HG02970 (cell line): ENCODE measurements around the gene C19orf33.

ENCODE experiments used
- ATAC-seq: cut with Tn5 transposase; IDR thresholded peaks from one replicate; pipeline ENCODE4 v1.9.1; 2021; ENCODE audit warnings: mild to moderate bottlenecking, moderate library complexity, moderate number of reproducible peaks; ENCODE audit not compliant: unreplicated experiment, low FRiP score

Gene C19orf33

GRCh38 chr19:38308006-38308766 is 4.1 kb downstream of the C19orf33 start:
- ATAC-seq = no peak

GRCh38 chr19:38308926-38309614 is 5.0 kb downstream of the C19orf33 start:
- no peak for ATAC-seq

GRCh38 chr19:38309615-38310278 is 5.7 kb downstream of the C19orf33 start:
- ATAC-seq = no peak

GRCh38 chr19:38310279-38310670 is 6.2 kb downstream of the C19orf33 start:
- ATAC-seq = no peak

- ATAC-seq = no peak
These were observed 6.9 kb downstream of the C19orf33 start for GRCh38 chr19:38310986-38311385.

- peak; percentile 90 for ATAC-seq
These were observed 11.8 kb downstream of the C19orf33 start, which contains the start of gene YIF1B for GRCh38 chr19:38315657-38316476. Gene YIF1B (minus strand): TSS chr19:38315947. CDS start chr19:38315917, 30 bp downstream.

- no peak for ATAC-seq
These were observed 12.5 kb downstream of the C19orf33 start for GRCh38 chr19:38316477-38317067.

- ATAC-seq = no peak
These were observed 13.1 kb downstream of the C19orf33 start for GRCh38 chr19:38317104-38317612.

- no peak for ATAC-seq
These were observed 14.6 kb downstream of the C19orf33 start for GRCh38 chr19:38318660-38319059.

- no peak for ATAC-seq
These were observed 15.6 kb downstream of the C19orf33 start, which contains the start of gene KCNK6 for GRCh38 chr19:38319421-38320258. Gene KCNK6 (plus strand): TSS chr19:38319845. CDS start chr19:38319951, 106 bp downstream.

GRCh38 chr19:38320969-38321339 is 16.9 kb downstream of the C19orf33 start:
- ATAC-seq = no peak

- ATAC-seq = no peak
These were observed 17.7 kb downstream of the C19orf33 start for GRCh38 chr19:38321646-38322196.

- ATAC-seq = no peak
These were observed 19.2 kb downstream of the C19orf33 start for GRCh38 chr19:38323291-38323690.

GRCh38 chr19:38324431-38324830 is 20.4 kb downstream of the C19orf33 start:
- ATAC-seq = no peak

- ATAC-seq = no peak
These were observed 22.5 kb downstream of the C19orf33 start for GRCh38 chr19:38326591-38326990.

- no peak for ATAC-seq
These were observed 25.6 kb downstream of the C19orf33 start for GRCh38 chr19:38329651-38330050.

- ATAC-seq = no peak
These were observed 27.7 kb downstream of the C19orf33 start for GRCh38 chr19:38331728-38332127.

- no peak for ATAC-seq
These were observed 29.2 kb downstream of the C19orf33 start for GRCh38 chr19:38333245-38333644.
